Epithelial cell of esophagus (primary cell): ENCODE results near the gene EXOC5.

ENCODE experiments used
- DNase-seq: peaks from one replicate; pipeline ENCODE4 v3.0.0; 2010; ENCODE audit warnings: low read depth
- H3K4me3 ChIP-seq: 2 replicates; pipeline ENCODE4 v1.5.1; 2011; ENCODE audit warnings: mild to moderate bottlenecking, low read length, control low read depth
- CTCF ChIP-seq: IDR thresholded peaks from 2 replicates; pipeline ENCODE4 v1.5.1; 2011; ENCODE audit warnings: low read depth, mild to moderate bottlenecking, low read length, control low read depth, inconsistent platforms; ENCODE audit not compliant: insufficient read depth; ENCODE audit errors: missing control alignments

Gene EXOC5

GRCh38 chr14:57295239-57295638 is 26.5 kb upstream of the EXOC5 start:
- no peak for TF ChIP-seq CTCF
- no peak for DNase-seq
- H3K4me3 ChIP-seq = no peak overlapping the region

DNA sequence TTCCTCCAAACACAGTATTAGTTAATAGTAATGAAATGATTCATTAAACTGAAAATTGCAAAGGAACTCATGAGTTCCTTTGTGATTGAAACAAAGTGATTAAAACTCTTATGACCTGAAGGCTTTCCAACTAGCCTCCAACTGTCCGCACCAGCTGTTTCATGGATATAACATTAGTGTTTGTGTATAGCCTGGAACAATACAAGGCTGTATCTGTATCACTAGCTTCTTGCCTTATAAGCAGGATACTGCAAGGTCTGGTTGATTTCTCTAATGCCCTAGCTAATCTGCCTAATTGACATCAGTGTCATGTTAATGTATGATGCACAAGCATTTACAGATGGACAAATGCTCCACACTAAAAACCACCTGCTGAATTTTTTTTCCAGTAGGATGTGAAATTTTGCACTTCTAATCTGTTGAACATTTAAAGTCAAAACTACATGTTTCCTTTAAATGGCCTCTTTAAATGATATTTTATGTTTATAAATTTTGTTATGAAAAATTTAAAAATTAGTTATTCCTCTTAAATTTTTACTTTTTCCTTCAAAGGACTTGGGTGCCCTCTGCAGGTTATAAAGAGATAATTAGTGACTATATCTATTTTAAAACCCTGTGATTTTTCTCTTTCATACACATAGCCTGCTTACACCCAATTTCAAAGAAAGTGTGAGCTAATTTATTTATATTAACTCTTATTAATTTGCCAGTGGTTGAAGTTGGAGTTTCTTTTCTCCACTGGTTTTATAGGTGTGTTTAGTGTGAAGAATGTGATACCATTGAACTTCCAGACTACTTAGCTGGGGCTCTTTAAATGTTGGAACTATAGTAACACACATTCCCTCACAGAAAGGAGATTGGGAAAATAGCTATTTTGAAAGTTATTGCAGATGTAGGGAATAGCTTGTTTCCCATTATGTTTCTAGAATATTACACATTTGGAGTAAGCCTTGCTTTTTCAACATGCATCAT is 25.4 kb upstream of the EXOC5 start:
- H3K4me3 ChIP-seq = no peak overlapping the region
- peak; percentile 16 for TF ChIP-seq CTCF
- no peak for DNase-seq

- DNase-seq = no peak
- H3K4me3 ChIP-seq = no peak overlapping the region
- TF ChIP-seq CTCF = no peak
Measured at GRCh38 chr14:57291692-57292647, 23.3 kb upstream of the EXOC5 start.

DNA sequence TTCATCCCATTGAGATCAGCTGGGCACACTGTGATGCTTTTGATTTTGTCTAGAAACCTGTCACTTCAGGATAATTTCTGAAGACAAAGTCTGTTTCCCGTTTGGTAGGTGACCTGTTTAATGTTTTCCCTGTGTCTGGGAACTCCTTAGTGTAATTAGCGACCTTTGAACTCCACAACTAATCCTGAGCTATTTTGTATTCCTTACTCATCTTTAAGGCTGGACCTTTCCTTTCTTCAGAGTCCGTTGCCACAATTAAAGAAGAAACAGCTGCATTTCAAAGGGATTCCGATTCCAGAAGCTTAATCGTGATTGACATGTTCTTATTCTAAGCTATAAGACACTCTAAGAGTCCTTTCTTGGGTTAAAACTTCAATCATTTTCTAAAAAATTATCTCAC is 22.0 kb upstream of the EXOC5 start:
- DNase-seq = no peak
- no peak for TF ChIP-seq CTCF
- no peak overlapping the region for H3K4me3 ChIP-seq

GRCh38 chr14:57287745-57288144 is 19.0 kb upstream of the EXOC5 start:
- H3K4me3 ChIP-seq = no peak overlapping the region
- DNase-seq = no peak
- no peak for TF ChIP-seq CTCF

GRCh38 chr14:57277062-57277461 is 8.4 kb upstream of the EXOC5 start:
- DNase-seq = no peak
- H3K4me3 ChIP-seq = no peak overlapping the region
- no peak for TF ChIP-seq CTCF
